GM12873 (cell line): ENCODE measurements around the gene AHNAK2.
A peak's percentile ranks its signal among the peaks of the same experiment; 100 is the strongest.

Experiments used
- TF ChIP-seq, protein P1 (sequence below): IDR thresholded peaks from 2 replicates; pipeline ENCODE4 v1.5.1; 2012; ENCODE audit warnings: low read depth, mild to moderate bottlenecking, moderate library complexity, low read length, control low read depth; ENCODE audit not compliant: insufficient read depth; ENCODE audit errors: missing control alignments

AHNAK2 gene

DNA sequence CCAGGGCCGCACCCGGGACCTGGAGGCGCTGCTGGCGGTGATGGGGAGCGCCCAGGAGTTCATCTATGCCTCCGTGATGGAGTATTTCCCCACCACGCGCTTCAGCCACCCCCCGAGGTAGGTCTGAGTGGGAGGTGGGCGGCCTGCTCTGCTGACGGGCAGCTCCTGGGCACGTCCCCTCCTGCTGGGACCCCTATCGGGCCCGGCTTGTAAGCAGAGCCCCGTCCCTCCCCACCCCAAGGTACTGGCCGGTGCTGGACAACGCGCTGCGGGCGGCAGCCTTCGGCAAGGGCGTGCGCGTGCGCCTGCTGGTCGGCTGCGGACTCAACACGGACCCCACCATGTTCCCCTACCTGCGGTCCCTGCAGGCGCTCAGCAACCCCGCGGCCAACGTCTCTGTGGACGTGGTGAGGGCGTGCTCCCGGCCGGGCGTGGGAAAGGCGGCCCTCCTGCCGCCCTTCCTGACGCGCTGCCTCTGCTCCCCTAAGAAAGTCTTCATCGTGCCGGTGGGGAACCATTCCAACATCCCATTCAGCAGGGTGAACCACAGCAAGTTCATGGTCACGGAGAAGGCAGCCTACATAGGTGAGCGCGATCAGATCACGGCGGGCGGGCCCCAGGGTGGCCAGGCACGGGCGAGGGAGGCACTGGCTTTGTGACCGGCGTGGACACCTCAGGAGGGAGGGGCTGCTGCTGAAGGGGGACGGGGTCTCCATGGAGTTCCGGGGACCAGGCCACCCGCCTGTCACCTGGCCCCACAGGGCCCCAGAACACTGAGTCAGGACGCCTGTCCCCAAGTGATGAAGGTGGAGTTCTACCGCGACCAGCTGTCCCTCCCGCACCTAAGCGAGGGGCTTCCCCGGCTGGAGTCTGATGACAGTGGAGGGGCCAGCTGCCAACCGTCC, 46.2 kb downstream of the AHNAK2 start:
- TF ChIP-seq, protein P1, sequence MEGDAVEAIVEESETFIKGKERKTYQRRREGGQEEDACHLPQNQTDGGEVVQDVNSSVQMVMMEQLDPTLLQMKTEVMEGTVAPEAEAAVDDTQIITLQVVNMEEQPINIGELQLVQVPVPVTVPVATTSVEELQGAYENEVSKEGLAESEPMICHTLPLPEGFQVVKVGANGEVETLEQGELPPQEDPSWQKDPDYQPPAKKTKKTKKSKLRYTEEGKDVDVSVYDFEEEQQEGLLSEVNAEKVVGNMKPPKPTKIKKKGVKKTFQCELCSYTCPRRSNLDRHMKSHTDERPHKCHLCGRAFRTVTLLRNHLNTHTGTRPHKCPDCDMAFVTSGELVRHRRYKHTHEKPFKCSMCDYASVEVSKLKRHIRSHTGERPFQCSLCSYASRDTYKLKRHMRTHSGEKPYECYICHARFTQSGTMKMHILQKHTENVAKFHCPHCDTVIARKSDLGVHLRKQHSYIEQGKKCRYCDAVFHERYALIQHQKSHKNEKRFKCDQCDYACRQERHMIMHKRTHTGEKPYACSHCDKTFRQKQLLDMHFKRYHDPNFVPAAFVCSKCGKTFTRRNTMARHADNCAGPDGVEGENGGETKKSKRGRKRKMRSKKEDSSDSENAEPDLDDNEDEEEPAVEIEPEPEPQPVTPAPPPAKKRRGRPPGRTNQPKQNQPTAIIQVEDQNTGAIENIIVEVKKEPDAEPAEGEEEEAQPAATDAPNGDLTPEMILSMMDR: no peak

DNA sequence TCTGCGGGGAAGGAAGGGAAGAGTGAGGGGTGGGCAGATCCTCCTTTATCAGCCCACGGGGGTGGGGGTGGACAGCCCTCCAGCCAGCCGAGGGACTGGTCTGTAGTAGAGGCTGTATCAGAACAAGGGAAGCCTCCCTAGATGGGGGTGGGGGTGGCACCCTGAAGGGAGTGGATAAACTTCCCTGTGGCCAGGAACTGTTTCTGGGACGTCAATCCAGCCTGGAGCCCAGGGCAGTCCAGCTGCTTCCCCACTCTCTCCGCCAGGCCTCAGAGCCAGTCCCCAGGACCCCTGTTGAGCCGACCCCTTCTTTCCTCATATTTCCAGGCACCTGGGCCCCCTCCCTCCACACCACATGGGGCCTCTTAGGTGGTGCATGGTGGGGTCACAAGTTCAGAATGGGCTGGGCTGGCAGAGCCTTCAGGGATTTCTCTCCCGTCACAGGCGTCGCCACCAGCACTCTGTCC, 46.8 kb downstream of the AHNAK2 start:
- TF ChIP-seq, protein P1: no peak

DNA sequence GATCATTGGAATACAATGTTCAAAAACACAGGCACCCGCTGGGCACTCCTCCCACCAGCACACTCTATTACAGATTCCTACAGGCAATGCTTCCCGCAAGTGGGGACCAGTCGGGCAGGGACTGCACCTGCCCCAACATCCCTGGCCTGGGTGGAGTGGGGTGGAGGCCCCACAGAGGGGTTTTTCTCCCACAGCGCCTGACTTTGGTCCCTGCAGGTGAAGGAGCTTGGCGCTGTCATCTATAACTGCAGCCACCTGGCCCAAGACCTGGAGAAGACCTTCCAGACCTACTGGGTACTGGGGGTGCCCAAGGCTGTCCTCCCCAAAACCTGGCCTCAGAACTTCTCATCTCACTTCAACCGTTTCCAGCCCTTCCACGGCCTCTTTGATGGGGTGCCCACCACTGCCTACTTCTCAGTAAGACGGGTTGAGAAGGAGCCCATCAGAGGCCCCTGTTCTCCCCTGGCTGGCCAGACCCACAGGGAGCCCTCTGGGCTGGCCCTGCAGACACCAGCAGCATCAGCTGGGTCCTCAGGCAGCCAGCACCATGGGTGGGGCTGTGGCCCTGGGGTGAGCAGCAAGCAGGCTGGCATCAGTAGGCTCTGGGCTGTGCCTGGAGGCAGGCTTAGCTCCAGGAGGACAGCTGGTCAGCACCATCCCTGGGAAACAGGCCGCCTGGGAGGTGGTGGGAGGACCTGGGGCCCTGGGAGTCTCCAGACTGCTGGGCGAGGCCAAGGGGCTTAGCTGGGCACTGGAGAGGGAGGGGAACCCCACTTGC, 47.5 kb downstream of the AHNAK2 start:
- TF ChIP-seq, protein P1: no peak

DNA sequence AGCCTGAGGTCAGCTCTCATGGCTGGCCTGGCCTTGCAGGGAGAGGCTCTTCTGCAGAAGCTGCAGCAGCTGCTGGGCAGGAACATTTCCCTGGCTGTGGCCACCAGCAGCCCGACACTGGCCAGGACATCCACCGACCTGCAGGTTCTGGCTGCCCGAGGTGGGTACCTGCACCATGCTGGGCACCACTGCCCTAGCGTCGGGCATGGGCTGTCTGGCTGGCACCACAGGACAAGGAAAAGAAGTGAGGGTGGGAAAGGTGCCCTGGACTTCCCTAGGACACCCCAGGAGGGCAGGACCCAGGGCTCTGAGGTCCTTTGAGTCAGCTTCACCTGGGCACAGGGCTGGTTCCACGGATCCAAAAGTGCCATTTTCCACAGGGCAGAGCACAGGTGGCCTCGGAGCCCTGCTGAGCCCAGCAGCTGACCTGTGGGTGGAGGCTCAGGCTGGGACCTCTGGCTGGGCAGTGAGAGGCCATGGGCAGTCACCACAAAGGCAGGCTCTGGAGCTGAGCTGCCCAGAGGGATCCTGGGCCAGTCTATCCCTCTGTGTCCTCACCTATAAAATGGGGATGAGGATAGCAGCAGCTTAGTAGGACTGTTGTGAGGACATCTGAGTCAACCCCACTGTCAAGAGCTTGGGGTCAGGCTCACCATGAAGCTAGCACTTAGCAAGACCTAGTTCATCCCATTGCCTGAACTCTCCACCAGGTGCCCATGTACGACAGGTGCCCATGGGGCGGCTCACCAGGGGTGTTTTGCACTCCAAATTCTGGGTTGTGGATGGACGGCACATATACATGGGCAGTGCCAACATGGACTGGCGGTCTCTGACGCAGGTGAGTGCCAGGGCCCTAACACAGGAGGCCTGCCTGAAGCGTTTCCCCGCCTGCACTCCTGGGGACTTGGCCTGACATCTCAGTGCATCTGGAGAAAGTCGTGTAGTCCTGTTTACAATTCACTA, 48.6 kb downstream of the AHNAK2 start:
- TF ChIP-seq, protein P1: no peak

DNA sequence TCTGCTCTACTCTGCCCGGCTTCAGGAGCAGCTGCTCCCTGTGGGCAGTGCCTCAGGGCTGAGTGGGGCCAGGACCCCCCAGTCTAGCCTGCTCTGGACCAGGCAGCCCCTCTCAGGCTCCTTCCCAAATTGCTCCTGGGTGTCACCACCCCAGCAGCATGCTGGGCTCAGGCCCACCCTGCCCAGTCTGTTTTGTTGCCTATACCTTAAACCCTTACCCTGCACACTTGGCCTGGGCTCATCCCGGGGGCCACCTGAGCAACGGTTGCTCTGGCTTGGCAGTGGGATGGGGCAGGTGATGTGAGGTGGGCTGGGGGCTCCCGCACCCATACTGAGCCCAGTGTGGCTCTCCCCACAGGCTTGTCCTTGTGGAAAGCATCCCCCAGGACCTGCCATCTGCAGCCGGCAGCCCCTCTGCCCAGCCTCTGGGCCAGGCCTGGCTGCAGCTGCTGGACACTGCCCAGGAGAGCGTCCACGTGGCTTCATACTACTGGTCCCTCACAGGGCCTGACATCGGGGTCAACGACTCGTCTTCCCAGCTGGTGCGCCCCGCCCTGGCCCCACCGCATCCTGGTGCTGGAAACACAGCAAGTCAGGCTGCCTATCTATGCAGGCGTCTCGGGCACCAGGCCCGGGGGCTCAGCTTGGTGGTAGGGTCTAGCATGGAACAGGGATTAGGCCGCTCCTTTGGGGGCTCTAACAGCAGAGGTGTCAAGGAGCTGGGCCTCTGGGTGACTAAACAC, 49.6 kb downstream of the AHNAK2 start:
- TF ChIP-seq, protein P1: no peak

DNA sequence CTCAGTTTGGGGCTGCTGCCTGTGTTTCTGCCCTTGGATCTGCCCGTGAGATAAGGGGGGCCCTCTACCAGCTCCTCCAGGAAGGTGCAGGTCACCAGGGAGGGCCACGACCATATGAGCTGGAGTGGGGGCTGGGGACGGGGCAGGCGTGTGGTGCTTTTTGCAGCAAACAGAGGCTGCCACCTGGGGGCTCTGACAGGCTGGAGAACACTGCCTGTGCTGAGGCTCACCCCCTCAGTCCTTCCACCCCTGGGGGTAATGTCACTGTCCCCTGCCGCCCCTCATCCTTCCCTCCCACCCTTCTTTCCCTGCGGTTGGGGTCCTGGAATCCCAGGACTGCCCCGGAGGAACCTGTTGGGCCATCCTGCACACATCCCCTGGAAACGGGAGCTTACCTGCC, 50.3 kb downstream of the AHNAK2 start:
- TF ChIP-seq, protein P1: peak; percentile 3
